CD4-positive, alpha-beta T cell treated with Interleukin-10 for 1 hour (primary cell): Measurements from ENCODE around the gene MCM3.

Source experiments
- DNase-seq: peaks from one replicate; pipeline ENCODE4 v3.0.0-alpha.2; 2020

The MCM3 gene

GRCh38 chr6:52245425-52245824 lies 39.1 kb downstream of the MCM3 start:
- DNase-seq = no peak

GRCh38 chr6:52244400-52244799 lies 40.1 kb downstream of the MCM3 start, which contains the start of gene IL17F:
Gene IL17F, minus strand, starts transcription at chr6:52244500. Its CDS starts 71 bp downstream, at chr6:52244429.
- DNase-seq = no peak

- DNase-seq = no peak
These were observed 41.2 kb downstream of the MCM3 start for GRCh38 chr6:52243282-52243893.

GRCh38 chr6:52241819-52242218 lies 42.7 kb downstream of the MCM3 start:
- no peak for DNase-seq

- DNase-seq = no peak
These were observed 50.3 kb downstream of the MCM3 start for GRCh38 chr6:52233975-52234823.

- DNase-seq = no peak
These were observed 51.5 kb downstream of the MCM3 start for GRCh38 chr6:52233005-52233404.

GRCh38 chr6:52231406-52232127 lies 53.0 kb downstream of the MCM3 start:
- peak; percentile 9 for DNase-seq

- no peak for DNase-seq
These were observed 53.9 kb downstream of the MCM3 start for GRCh38 chr6:52230685-52231084.

GRCh38 chr6:52227495-52227894 lies 57.0 kb downstream of the MCM3 start:
- no peak for DNase-seq

GRCh38 chr6:52221302-52221701 lies 63.2 kb downstream of the MCM3 start:
- peak; percentile 12 for DNase-seq

GRCh38 chr6:52217761-52218160 lies 66.8 kb downstream of the MCM3 start:
- DNase-seq = no peak

- DNase-seq = no peak
These were observed 67.5 kb downstream of the MCM3 start for GRCh38 chr6:52216932-52217575.

GRCh38 chr6:52215787-52216186 lies 68.8 kb downstream of the MCM3 start:
- no peak for DNase-seq
